ENCODE data around the gene KRTAP12-2.
A peak's percentile ranks its signal among the peaks of the same experiment; 100 is the strongest.

KRTAP12-2 gene, protein sequence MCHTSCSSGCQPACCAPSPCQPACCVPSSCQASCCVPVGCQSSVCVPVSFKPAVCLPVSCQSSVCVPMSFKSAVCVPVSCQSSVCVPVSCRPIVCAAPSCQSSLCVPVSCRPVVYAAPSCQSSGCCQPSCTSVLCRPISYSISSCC

DNA sequence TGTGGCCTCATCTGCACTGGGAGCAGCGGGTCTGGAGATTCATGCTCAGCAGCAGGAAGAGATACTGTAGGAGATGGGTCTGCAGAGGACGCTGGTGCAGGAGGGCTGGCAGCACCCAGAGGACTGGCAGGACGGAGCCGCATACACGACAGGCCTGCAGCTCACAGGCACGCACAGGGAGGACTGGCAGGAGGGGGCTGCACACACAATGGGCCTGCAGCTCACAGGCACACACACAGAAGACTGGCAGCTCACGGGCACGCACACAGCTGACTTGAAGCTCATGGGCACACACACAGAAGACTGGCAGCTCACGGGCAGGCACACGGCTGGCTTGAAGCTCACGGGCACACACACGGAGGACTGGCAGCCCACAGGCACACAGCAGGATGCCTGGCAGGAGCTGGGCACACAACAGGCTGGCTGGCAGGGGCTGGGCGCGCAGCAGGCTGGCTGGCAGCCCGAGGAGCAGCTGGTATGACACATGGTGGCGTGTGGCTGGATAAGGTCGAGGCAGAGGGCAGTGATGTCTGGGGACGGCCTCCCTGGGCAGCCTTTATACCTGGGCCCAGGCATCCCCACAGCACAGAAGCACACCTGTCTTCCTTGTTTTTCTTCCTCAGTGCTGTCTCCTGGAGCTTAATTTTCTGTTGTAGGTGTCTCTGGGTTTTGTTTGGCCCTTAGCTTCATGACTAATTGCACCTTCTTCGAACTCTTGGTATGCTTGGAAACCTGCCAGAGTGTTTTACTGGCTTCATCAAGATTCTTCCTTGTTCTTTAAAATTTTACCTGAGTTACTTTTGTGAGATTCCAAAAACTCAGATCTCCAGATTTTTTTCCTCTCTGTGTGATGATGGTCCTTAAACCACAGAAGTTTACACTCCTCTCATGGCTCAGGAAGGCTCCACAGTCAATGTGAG is at the start of gene KRTAP12-2:
KRTAP12-2 (minus strand) TSS at position 527 of the 920 bp plus-strand sequence; CDS start at position 486, 41 bp downstream.
- Histone ChIP-seq H3K36me3 (no peaks in the 10 kb centered on the region), H3K4me1 (no peaks in the 10 kb centered on the region), H3K27me3 (no peaks in the 10 kb centered on the region), H3K9me3 (peaks cover 0 to 13% (median 6%) of the 10 kb centered on the region in 3 donors), H3K4me3 (no peak within 1 kb of the TSS), H3K27ac (no peak within 1 kb of the TSS)
- no peak for TF ChIP-seq CTCF (IDR thresholded peaks at IDR 0.05)
- intact Hi-C loops (cut with DNase I; ENCODE audit: low total_unique reads) = no loop called here
- peak in 1 of 2 donors; percentile 53 for DNase-seq

GRCh38 chr21:44714905-44715304 is 48.2 kb upstream of the KRTAP12-2 start:
- no peaks in the 10 kb centered on the region for H3K9me3 ChIP-seq
- peaks cover 0 to 58% of the 10 kb centered on the region in 2 donors for H3K27me3 ChIP-seq
- TF ChIP-seq CTCF (IDR thresholded peaks at IDR 0.05) = no peak

DNA sequence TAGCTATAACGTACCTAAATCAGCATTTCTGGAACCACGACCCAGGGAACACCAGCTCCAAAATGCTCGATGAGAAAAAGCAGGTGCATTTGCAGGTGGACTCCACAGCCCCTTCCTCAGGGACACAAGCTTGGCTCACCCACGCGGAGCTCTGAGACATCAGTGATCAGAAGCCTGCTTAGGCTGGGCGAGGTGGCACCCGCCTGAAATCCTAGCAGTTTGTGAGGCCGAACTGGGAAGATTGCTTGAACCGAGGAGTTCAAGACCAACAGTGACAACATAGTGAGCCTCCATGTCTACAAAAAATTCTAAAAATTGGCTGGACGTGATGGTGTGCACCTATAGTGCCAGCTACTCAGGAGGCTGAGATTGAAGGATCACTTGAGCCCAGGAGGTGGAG is 47.1 kb upstream of the KRTAP12-2 start:
- intact Hi-C loops (cut with DNase I; ENCODE audit: low total_unique reads) = no loop called here
- peaks cover 0 to 32% (median 9%) of the 10 kb centered on the region in 4 donors for H3K4me1 ChIP-seq
- H3K36me3 ChIP-seq = no peaks in the 10 kb centered on the region
- H3K27ac ChIP-seq = no peak overlapping the region
- H3K9me3 ChIP-seq = no peaks in the 10 kb centered on the region
- peaks cover 0 to 66% of the 10 kb centered on the region in 2 donors for H3K27me3 ChIP-seq
- H3K4me3 ChIP-seq = no peak overlapping the region
- no peak for TF ChIP-seq CTCF (IDR thresholded peaks at IDR 0.05)
- DNase-seq = no peak

More at GRCh38 chr21:44714905-44715304, 48.2 kb upstream of the KRTAP12-2 start:
- intact Hi-C loops (cut with DNase I; ENCODE audit: low total_unique reads) = no loop called here
- no peak overlapping the region for H3K27ac ChIP-seq
- H3K4me3 ChIP-seq = no peak overlapping the region
- no peak for DNase-seq
- H3K36me3 ChIP-seq = no peaks in the 10 kb centered on the region
- peaks cover 0 to 21% (median 4%) of the 10 kb centered on the region in 4 donors for H3K4me1 ChIP-seq

GRCh38 chr21:44713130-44713529 is 46.4 kb upstream of the KRTAP12-2 start:
- H3K27me3 ChIP-seq = peaks cover 0 to 68% of the 10 kb centered on the region in 2 donors
- intact Hi-C loops (cut with DNase I; ENCODE audit: low total_unique reads) = no loop called here

More at GRCh38 chr21:44713130-44713529, 46.4 kb upstream of the KRTAP12-2 start:
- Histone ChIP-seq H3K9me3 (no peaks in the 10 kb centered on the region), H3K36me3 (no peaks in the 10 kb centered on the region), H3K4me1 (peaks cover 0 to 36% (median 9%) of the 10 kb centered on the region in 4 donors), H3K4me3 (no peak overlapping the region), H3K27ac (no peak overlapping the region)
- no peak for TF ChIP-seq CTCF (IDR thresholded peaks at IDR 0.05)
- no peak for DNase-seq

All from tibial artery (tissue), 4 donors.